ENCODE results near the gene CACNA1G.

CACNA1G gene

GRCh38 chr17:50598487-50598886, 38.0 kb downstream of the CACNA1G start:
- no peaks in the 10 kb centered on the region for H3K9me3 ChIP-seq (ENCODE audit: control insufficient read depth, low read depth, low read length)
- H3K4me1 ChIP-seq (ENCODE audit: control insufficient read depth, low read depth, low read length), result peaks cover 5% of the 10 kb centered on the region
- H3K27me3 ChIP-seq (ENCODE audit: control insufficient read depth, insufficient read depth, low read length), result no peaks in the 10 kb centered on the region

GRCh38 chr17:50599606-50600005, 39.1 kb downstream of the CACNA1G start:
- H3K9ac ChIP-seq (ENCODE audit: low read length), result no peak overlapping the region
- H3K9me3 ChIP-seq (ENCODE audit: control insufficient read depth, low read depth, low read length), result no peaks in the 10 kb centered on the region
- no peaks in the 10 kb centered on the region for H3K27me3 ChIP-seq (ENCODE audit: control insufficient read depth, insufficient read depth, low read length)
- H3K4me3 ChIP-seq (ENCODE audit: low read length), result no peak overlapping the region
- no peak overlapping the region for H3K27ac ChIP-seq (ENCODE audit: low read length)
- H3K4me1 ChIP-seq (ENCODE audit: control insufficient read depth, low read depth, low read length), result no peaks in the 10 kb centered on the region
- no peaks in the 10 kb centered on the region for H3K36me3 ChIP-seq (ENCODE audit: control insufficient read depth, low read depth, low read length)

More at GRCh38 chr17:50598487-50598886, 38.0 kb downstream of the CACNA1G start:
- H3K36me3 ChIP-seq (ENCODE audit: control insufficient read depth, low read depth, low read length), result no peaks in the 10 kb centered on the region
- H3K4me3 ChIP-seq (ENCODE audit: low read length), result no peak overlapping the region
- no peak overlapping the region for H3K9ac ChIP-seq (ENCODE audit: low read length)
- H3K27ac ChIP-seq (ENCODE audit: low read length), result no peak overlapping the region

GRCh38 chr17:50601823-50602375, 41.4 kb downstream of the CACNA1G start:
- H3K4me1 ChIP-seq (ENCODE audit: control insufficient read depth, low read depth, low read length), result no peaks in the 10 kb centered on the region
- no peak overlapping the region for H3K27ac ChIP-seq (ENCODE audit: low read length)
- H3K27me3 ChIP-seq (ENCODE audit: control insufficient read depth, insufficient read depth, low read length), result no peaks in the 10 kb centered on the region
- no peaks in the 10 kb centered on the region for H3K36me3 ChIP-seq (ENCODE audit: control insufficient read depth, low read depth, low read length)
- no peak overlapping the region for H3K4me3 ChIP-seq (ENCODE audit: low read length)
- H3K9ac ChIP-seq (ENCODE audit: low read length), result no peak overlapping the region
- H3K9me3 ChIP-seq (ENCODE audit: control insufficient read depth, low read depth, low read length), result no peaks in the 10 kb centered on the region

GRCh38 chr17:50602836-50603235, 42.3 kb downstream of the CACNA1G start:
- no peak overlapping the region for H3K4me3 ChIP-seq (ENCODE audit: low read length)

GRCh38 chr17:50603340-50603739, 42.8 kb downstream of the CACNA1G start:
- H3K27ac ChIP-seq (ENCODE audit: low read length), result no peak overlapping the region
- H3K36me3 ChIP-seq (ENCODE audit: control insufficient read depth, low read depth, low read length), result no peaks in the 10 kb centered on the region
- no peak overlapping the region for H3K4me3 ChIP-seq (ENCODE audit: low read length)
- H3K4me1 ChIP-seq (ENCODE audit: control insufficient read depth, low read depth, low read length), result no peaks in the 10 kb centered on the region
- no peak overlapping the region for H3K9ac ChIP-seq (ENCODE audit: low read length)
- no peaks in the 10 kb centered on the region for H3K27me3 ChIP-seq (ENCODE audit: control insufficient read depth, insufficient read depth, low read length)
- no peaks in the 10 kb centered on the region for H3K9me3 ChIP-seq (ENCODE audit: control insufficient read depth, low read depth, low read length)

More at GRCh38 chr17:50602836-50603235, 42.3 kb downstream of the CACNA1G start:
- H3K9ac ChIP-seq (ENCODE audit: low read length), result no peak overlapping the region
- no peak overlapping the region for H3K27ac ChIP-seq (ENCODE audit: low read length)
- no peaks in the 10 kb centered on the region for H3K4me1 ChIP-seq (ENCODE audit: control insufficient read depth, low read depth, low read length)
- H3K36me3 ChIP-seq (ENCODE audit: control insufficient read depth, low read depth, low read length), result no peaks in the 10 kb centered on the region
- no peaks in the 10 kb centered on the region for H3K9me3 ChIP-seq (ENCODE audit: control insufficient read depth, low read depth, low read length)
- no peaks in the 10 kb centered on the region for H3K27me3 ChIP-seq (ENCODE audit: control insufficient read depth, insufficient read depth, low read length)

GRCh38 chr17:50604513-50604912, 44.0 kb downstream of the CACNA1G start:
- Histone ChIP-seq H3K9ac (ENCODE audit: low read length) (no peak overlapping the region), H3K9me3 (ENCODE audit: control insufficient read depth, low read depth, low read length) (no peaks in the 10 kb centered on the region), H3K27me3 (ENCODE audit: control insufficient read depth, insufficient read depth, low read length) (no peaks in the 10 kb centered on the region), H3K27ac (ENCODE audit: low read length) (no peak overlapping the region), H3K4me3 (ENCODE audit: low read length) (no peak overlapping the region), H3K36me3 (ENCODE audit: control insufficient read depth, low read depth, low read length) (no peaks in the 10 kb centered on the region), H3K4me1 (ENCODE audit: control insufficient read depth, low read depth, low read length) (no peaks in the 10 kb centered on the region)

GRCh38 chr17:50605429-50605828, 44.9 kb downstream of the CACNA1G start:
- H3K27ac ChIP-seq (ENCODE audit: low read length), result no peak overlapping the region
- H3K27me3 ChIP-seq (ENCODE audit: control insufficient read depth, insufficient read depth, low read length), result no peaks in the 10 kb centered on the region

GRCh38 chr17:50607522-50608175, 47.1 kb downstream of the CACNA1G start:
- Histone ChIP-seq H3K27me3 (ENCODE audit: control insufficient read depth, insufficient read depth, low read length) (no peaks in the 10 kb centered on the region), H3K27ac (ENCODE audit: low read length) (no peak overlapping the region), H3K36me3 (ENCODE audit: control insufficient read depth, low read depth, low read length) (no peaks in the 10 kb centered on the region)

More at GRCh38 chr17:50605429-50605828, 44.9 kb downstream of the CACNA1G start:
- no peak overlapping the region for H3K4me3 ChIP-seq (ENCODE audit: low read length)
- H3K36me3 ChIP-seq (ENCODE audit: control insufficient read depth, low read depth, low read length), result no peaks in the 10 kb centered on the region
- no peaks in the 10 kb centered on the region for H3K4me1 ChIP-seq (ENCODE audit: control insufficient read depth, low read depth, low read length)
- H3K9ac ChIP-seq (ENCODE audit: low read length), result no peak overlapping the region
- H3K9me3 ChIP-seq (ENCODE audit: control insufficient read depth, low read depth, low read length), result no peaks in the 10 kb centered on the region

GRCh38 chr17:50608700-50609379, 48.3 kb downstream of the CACNA1G start:
- no peaks in the 10 kb centered on the region for H3K36me3 ChIP-seq (ENCODE audit: control insufficient read depth, low read depth, low read length)
- H3K4me1 ChIP-seq (ENCODE audit: control insufficient read depth, low read depth, low read length), result no peaks in the 10 kb centered on the region
- H3K27ac ChIP-seq (ENCODE audit: low read length), result no peak overlapping the region
- no peak overlapping the region for H3K9ac ChIP-seq (ENCODE audit: low read length)
- no peak overlapping the region for H3K4me3 ChIP-seq (ENCODE audit: low read length)
- no peaks in the 10 kb centered on the region for H3K27me3 ChIP-seq (ENCODE audit: control insufficient read depth, insufficient read depth, low read length)
- no peaks in the 10 kb centered on the region for H3K9me3 ChIP-seq (ENCODE audit: control insufficient read depth, low read depth, low read length)

More at GRCh38 chr17:50607522-50608175, 47.1 kb downstream of the CACNA1G start:
- no peaks in the 10 kb centered on the region for H3K9me3 ChIP-seq (ENCODE audit: control insufficient read depth, low read depth, low read length)
- no peaks in the 10 kb centered on the region for H3K4me1 ChIP-seq (ENCODE audit: control insufficient read depth, low read depth, low read length)
- H3K9ac ChIP-seq (ENCODE audit: low read length), result no peak overlapping the region
- no peak overlapping the region for H3K4me3 ChIP-seq (ENCODE audit: low read length)

- no peak overlapping the region for H3K27ac ChIP-seq (ENCODE audit: low read length)
- no peaks in the 10 kb centered on the region for H3K27me3 ChIP-seq (ENCODE audit: control insufficient read depth, insufficient read depth, low read length)
- H3K36me3 ChIP-seq (ENCODE audit: control insufficient read depth, low read depth, low read length), result no peaks in the 10 kb centered on the region
- H3K4me3 ChIP-seq (ENCODE audit: low read length), result no peak overlapping the region
- no peak overlapping the region for H3K9ac ChIP-seq (ENCODE audit: low read length)
- no peaks in the 10 kb centered on the region for H3K9me3 ChIP-seq (ENCODE audit: control insufficient read depth, low read depth, low read length)
- no peaks in the 10 kb centered on the region for H3K4me1 ChIP-seq (ENCODE audit: control insufficient read depth, low read depth, low read length)
Observed at GRCh38 chr17:50609380-50610074, 49.0 kb downstream of the CACNA1G start.

- no peaks in the 10 kb centered on the region for H3K27me3 ChIP-seq (ENCODE audit: control insufficient read depth, insufficient read depth, low read length)
- no peaks in the 10 kb centered on the region for H3K9me3 ChIP-seq (ENCODE audit: control insufficient read depth, low read depth, low read length)
- H3K4me3 ChIP-seq (ENCODE audit: low read length), result no peak overlapping the region
- H3K4me1 ChIP-seq (ENCODE audit: control insufficient read depth, low read depth, low read length), result no peaks in the 10 kb centered on the region
- no peak overlapping the region for H3K9ac ChIP-seq (ENCODE audit: low read length)
- H3K36me3 ChIP-seq (ENCODE audit: control insufficient read depth, low read depth, low read length), result no peaks in the 10 kb centered on the region
- H3K27ac ChIP-seq (ENCODE audit: low read length), result no peak overlapping the region
Observed at GRCh38 chr17:50611634-50612033, 51.1 kb downstream of the CACNA1G start.

Data from iPS-18a (cell line).